Neural progenitor cell (in vitro differentiated cells): ENCODE measurements around the gene TMEM223.

Experiments
- EZH2 ChIP-seq: fragments of 200-600 bp; sonication (generic); IDR thresholded peaks from 2 replicates; pipeline ENCODE4 v1.6.1; 2017; ENCODE audit warnings: antibody characterized with exemption, mild to moderate bottlenecking, moderate library complexity
- EZH2phosphoT487 ChIP-seq: fragments of 200-600 bp; sonication (generic); IDR thresholded peaks from 2 replicates; pipeline ENCODE4 v1.6.1; 2017; ENCODE audit warnings: antibody characterized with exemption
- TF ChIP-seq, protein P1 (sequence below): fragments of 200-600 bp; sonication (generic); IDR thresholded peaks from 2 replicates; pipeline ENCODE4 v1.5.1; 2017; ENCODE audit warnings: antibody characterized with exemption, mild to moderate bottlenecking

GRCh38 chr11:62831520-62832335 lies 39.9 kb upstream of the TMEM223 start, which contains the start of gene STX5:
- no peak for TF ChIP-seq EZH2
- TF ChIP-seq, protein P1, sequence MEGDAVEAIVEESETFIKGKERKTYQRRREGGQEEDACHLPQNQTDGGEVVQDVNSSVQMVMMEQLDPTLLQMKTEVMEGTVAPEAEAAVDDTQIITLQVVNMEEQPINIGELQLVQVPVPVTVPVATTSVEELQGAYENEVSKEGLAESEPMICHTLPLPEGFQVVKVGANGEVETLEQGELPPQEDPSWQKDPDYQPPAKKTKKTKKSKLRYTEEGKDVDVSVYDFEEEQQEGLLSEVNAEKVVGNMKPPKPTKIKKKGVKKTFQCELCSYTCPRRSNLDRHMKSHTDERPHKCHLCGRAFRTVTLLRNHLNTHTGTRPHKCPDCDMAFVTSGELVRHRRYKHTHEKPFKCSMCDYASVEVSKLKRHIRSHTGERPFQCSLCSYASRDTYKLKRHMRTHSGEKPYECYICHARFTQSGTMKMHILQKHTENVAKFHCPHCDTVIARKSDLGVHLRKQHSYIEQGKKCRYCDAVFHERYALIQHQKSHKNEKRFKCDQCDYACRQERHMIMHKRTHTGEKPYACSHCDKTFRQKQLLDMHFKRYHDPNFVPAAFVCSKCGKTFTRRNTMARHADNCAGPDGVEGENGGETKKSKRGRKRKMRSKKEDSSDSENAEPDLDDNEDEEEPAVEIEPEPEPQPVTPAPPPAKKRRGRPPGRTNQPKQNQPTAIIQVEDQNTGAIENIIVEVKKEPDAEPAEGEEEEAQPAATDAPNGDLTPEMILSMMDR, result no peak
- no peak for TF ChIP-seq EZH2phosphoT487
